Endothelial cell of umbilical vein (primary cell): ENCODE data around the gene NWD2. TPM values are rescaled to one million over a fixed set of nuclear protein-coding genes. Genes with fewer than 3 reads are reported as not detected.

ENCODE experiments used
- BruUV-seq: library from RNA; stranded (reverse); fragments of 400-500 nt; replicated peaks from 2 replicates; lab custom pipeline; 2021; lab: Mats Ljungman, UMichigan
- CTCF ChIA-PET: fragments of 300-600, 350-600 bp; sonication (Branson Sonifier 250); formaldehyde crosslinking; loops from one replicate; lab custom pipeline; 2021; ENCODE audit warnings: antibody characterized with exemption, inconsistent platforms; lab: Charles Lee
- POLR2A ChIA-PET: fragments of 300-600, 350-600 bp; sonication (Branson Sonifier 250); formaldehyde crosslinking; loops from one replicate; lab custom pipeline; 2021; ENCODE audit warnings: antibody characterized with exemption, inconsistent platforms; lab: Charles Lee
- DNase-seq: peaks from one replicate; pipeline ENCODE4 v3.0.0-alpha.2; 2011; ENCODE audit warnings: low read depth, low spot score
- FAIRE-seq: peaks from 2 replicates; lab custom pipeline; 2011; peaks lifted over from hg19 to GRCh38; lab: Jason Lieb, UNC
- H2AFZ ChIP-seq: 2 replicates; pipeline ENCODE4 v1.6.0; 2012; ENCODE audit warnings: low read depth, low read length, control low read depth, inconsistent platforms
- H3K27ac ChIP-seq: 2 replicates; pipeline ENCODE4 v1.5.1; 2011; ENCODE audit warnings: low read depth, mild to moderate bottlenecking, control low read depth, low read length, moderate library complexity; ENCODE audit not compliant: insufficient read depth
- H3K27me3 ChIP-seq, 2 experiments: 2 replicates each; pipeline versions ENCODE4 v1.6.0 to v1.6.1; 2011; ENCODE audit warnings: low read length in 2 of 2, mixed read lengths in 1 of 2; ENCODE audit not compliant: control insufficient read depth in 2 of 2, insufficient read depth in 2 of 2
- H3K36me3 ChIP-seq, 2 experiments: 2 replicates in 1 of 2; 3 replicates in 1 of 2; pipeline ENCODE4 v1.5.1; 2011; ENCODE audit warnings: low read length in 2 of 2, mild to moderate bottlenecking in 1 of 2, moderate library complexity in 1 of 2; ENCODE audit not compliant: control insufficient read depth in 2 of 2, insufficient read depth in 2 of 2; ENCODE audit errors: extremely low read depth in 1 of 2
- H3K4me1 ChIP-seq: 3 replicates; pipeline ENCODE4 v1.5.1; 2011; ENCODE audit warnings: mild to moderate bottlenecking, low read length; ENCODE audit not compliant: control insufficient read depth, insufficient read depth; ENCODE audit errors: extremely low read depth
- H3K4me2 ChIP-seq: 2 replicates; pipeline ENCODE4 v1.6.1; 2011; ENCODE audit warnings: low read length, control low read depth, mixed read lengths; ENCODE audit not compliant: insufficient read depth
- H3K4me3 ChIP-seq, 3 experiments: fragments of 200-600 bp in 1 of 3; sonication (generic), shearing (Covaris generic) in 1 of 3; replicated peaks in 1 of 3; 2 replicates each; pipeline ENCODE4 v1.5.1; 2011 to 2016; ENCODE audit warnings: control low read depth in 3 of 3, low read length in 3 of 3, mild to moderate bottlenecking in 2 of 3, inconsistent platforms in 1 of 3, low read depth in 1 of 3, moderate library complexity in 1 of 3; ENCODE audit not compliant: insufficient read depth in 1 of 3
- H3K79me2 ChIP-seq: 2 replicates; pipeline ENCODE4 v1.6.0; 2012; ENCODE audit warnings: low read length, inconsistent platforms; ENCODE audit not compliant: control insufficient read depth, insufficient read depth
- H3K9ac ChIP-seq: replicated peaks from 2 replicates; pipeline ENCODE3; 2011; ENCODE audit warnings: low read length, control low read depth; ENCODE audit not compliant: insufficient read depth; ENCODE audit errors: extremely low read depth
- H3K9me1 ChIP-seq: replicated peaks from 3 replicates; pipeline ENCODE4 v1.6.0; 2011; ENCODE audit warnings: mild to moderate bottlenecking, low read length; ENCODE audit not compliant: control insufficient read depth, insufficient read depth; ENCODE audit errors: extremely low read depth
- H3K9me3 ChIP-seq: replicated peaks from 2 replicates; pipeline ENCODE4 v1.5.1; 2012; ENCODE audit warnings: low read length, inconsistent platforms; ENCODE audit not compliant: control insufficient read depth, insufficient read depth
- H4K20me1 ChIP-seq: replicated peaks from 2 replicates; pipeline ENCODE3; 2011; ENCODE audit warnings: mild to moderate bottlenecking, low read length; ENCODE audit not compliant: control insufficient read depth, insufficient read depth; ENCODE audit errors: extremely low read depth
- CTCF ChIP-seq, 2 donors: IDR thresholded peaks; 1 replicate in 1 of 2; 2 replicates in 1 of 2; pipeline ENCODE4 v1.5.1; 2011; ENCODE audit warnings: low read length in 2 of 2, mild to moderate bottlenecking in 2 of 2, moderate library complexity in 2 of 2, control low read depth in 1 of 2, inconsistent platforms in 1 of 2, low read depth in 1 of 2; ENCODE audit not compliant: insufficient read depth in 1 of 2; ENCODE audit errors: extremely low read depth in 1 of 2
- EZH2 ChIP-seq: IDR thresholded peaks from 2 replicates; pipeline ENCODE4 v1.6.1; 2012; ENCODE audit warnings: borderline replicate concordance, low read depth, mild to moderate bottlenecking, moderate library complexity, low read length, inconsistent platforms; ENCODE audit not compliant: severe bottlenecking
- MAX ChIP-seq: IDR thresholded peaks from 2 replicates; pipeline ENCODE4 v1.6.1; 2011; ENCODE audit not compliant: insufficient read depth, insufficient read length
- POLR2AphosphoS5 ChIP-seq: IDR thresholded peaks from 2 replicates; pipeline ENCODE4 v1.6.1; 2012; ENCODE audit warnings: low read depth, mild to moderate bottlenecking, control low read depth, low read length, moderate library complexity; ENCODE audit not compliant: insufficient read depth
- dilution Hi-C: fragments of 300-500 bp; cut with MboI; formaldehyde crosslinking; loops from one replicate; pipeline ENCODE4 v1.15.0; 2019; ENCODE audit warnings: low sequenced_read_pairs; ENCODE audit not compliant: extremely low pct_ligation_motif_present
- intact Hi-C: fragments of 100-400 bp; cut with micrococcal nuclease; formaldehyde crosslinking; loops from one replicate; pipeline ENCODE4 v1.10.0; 2022
- polyA plus RNA-seq, 4 experiments: library from polyadenylated mRNA; depleted of rRNA in 3 of 4; stranded (reverse) in 3 of 4; unstranded in 1 of 4; fragments of >200 nt; gene quantifications; 2 replicates each; pipeline versions ENCODE4 v1.2.1 to v1.2.3, GENCODE V29; 2011 to 2012; ENCODE audit warnings: missing spikeins in 1 of 4
- total RNA-seq: library from RNA; stranded (reverse); gene quantifications from 2 replicates; pipeline ENCODE4 v1.2.3, GENCODE V29; 2021

Gene NWD2
- total and polyA plus RNA-seq, 2 donors (not counting 3 experiments of a cell fraction or from before 2014, with no cell fraction given) = not detected

GRCh38 chr4:37452952-37453280 lies 208.4 kb downstream of the NWD2 start:
- ChIA-PET POLR2A (no interaction called here), CTCF (interaction anchor here (0.7 to 7.5 kb wide), 30 partner anchors 9 to 583 kb away, joined by 3 to 181 read pairs (median 5); partner anchors contain the start of gene PGM2)
- peak; percentile 36 to 54 for TF ChIP-seq CTCF (IDR thresholded peaks at IDR 0.05; ENCODE audit: extremely low read depth in 1 of 2, insufficient read depth in 1 of 2, low read depth in 1 of 2, low read length in 2 of 2)
- TF ChIP-seq POLR2AphosphoS5 = no peak
- no peak overlapping the region for H3K27ac ChIP-seq
- FAIRE-seq (peak; percentile 89), DNase-seq (peak; percentile 68)
- no peaks in the 10 kb centered on the region for H3K79me2 ChIP-seq
- H3K9me3 ChIP-seq = no peaks in the 10 kb centered on the region
- no peaks in the 10 kb centered on the region for H3K36me3 ChIP-seq
- peaks cover 28 to 36% of the 10 kb centered on the region in 2 experiments for H3K27me3 ChIP-seq
- H3K4me2 ChIP-seq = peak overlapping the region; percentile 82
- no TSS peak for BruUV-seq
- no peaks in the 10 kb centered on the region for H4K20me1 ChIP-seq
- dilution Hi-C loops = no loop called here
- H3K4me3 ChIP-seq = no peak overlapping the region
- intact Hi-C loops = loop anchor here (1.0 to 2.0 kb wide), 6 partner anchors 109 to 582 kb away; no protein-coding TSS in a partner anchor
- H3K9ac ChIP-seq = no peak overlapping the region
- no peak overlapping the region for H2AFZ ChIP-seq
- H3K9me1 ChIP-seq = no peaks in the 10 kb centered on the region
- H3K4me1 ChIP-seq = peaks cover 9% of the 10 kb centered on the region

GRCh38 chr4:37453281-37453998 lies 208.9 kb downstream of the NWD2 start:
- no peak overlapping the region for H3K9ac ChIP-seq
- no peaks in the 10 kb centered on the region for H3K9me1 ChIP-seq
- H3K36me3 ChIP-seq = no peaks in the 10 kb centered on the region
- H3K4me3 ChIP-seq = peak overlapping the region in 2 of 3 experiments; percentile 20 to 50
- no peaks in the 10 kb centered on the region for H3K79me2 ChIP-seq
- H3K9me3 ChIP-seq = no peaks in the 10 kb centered on the region
- peak overlapping the region; percentile 82 for H3K4me2 ChIP-seq
- TF ChIP-seq EZH2 (no peak), MAX (peak; percentile 76)
- FAIRE-seq = no peak
- peaks cover 28 to 38% of the 10 kb centered on the region in 2 experiments for H3K27me3 ChIP-seq
- ChIA-PET POLR2A (no interaction called here), CTCF (interaction anchor here (0.7 to 7.5 kb wide), 32 partner anchors 10 to 582 kb away, joined by 3 to 181 read pairs (median 5); partner anchors contain the start of gene PGM2)
- H3K27ac ChIP-seq = no peak overlapping the region
- peak; percentile 39 for DNase-seq
- peaks cover 9% of the 10 kb centered on the region for H3K4me1 ChIP-seq
- BruUV-seq = no TSS peak
- intact Hi-C loops (loop anchor here (1.0 to 2.0 kb wide), 6 partner anchors 109 to 582 kb away; no protein-coding TSS in a partner anchor), dilution Hi-C loops (no loop called here)
- no peaks in the 10 kb centered on the region for H4K20me1 ChIP-seq
- peak overlapping the region; percentile 76 for H2AFZ ChIP-seq
